GM12864 (cell line): Measurements from ENCODE around the gene ITLN1.

Experiments used
- DNase-seq: peaks from one replicate; pipeline ENCODE4 v3.0.0-alpha.2; 2011; ENCODE audit warnings: low read depth
- H3K4me3 ChIP-seq: 2 replicates; pipeline ENCODE4 v1.5.1; 2011; ENCODE audit warnings: mild to moderate bottlenecking, low read depth, low read length, control low read depth
- CTCF ChIP-seq: IDR thresholded peaks from 2 replicates; pipeline ENCODE4 v1.5.1; 2011; ENCODE audit warnings: low read depth, mild to moderate bottlenecking, moderate library complexity, low read length, control low read depth, inconsistent platforms; ENCODE audit errors: missing control alignments

Gene ITLN1

GRCh38 chr1:160862203-160863060 is 22.5 kb downstream of the ITLN1 start, which contains the start of gene CD244:
TSS of gene CD244 (minus strand) at chr1:160862887. CDS start at chr1:160862677, 210 bp downstream.
- TF ChIP-seq CTCF: no peak
- DNase-seq: peak; percentile 29
- no peak within 1 kb of the TSS for H3K4me3 ChIP-seq

DNA sequence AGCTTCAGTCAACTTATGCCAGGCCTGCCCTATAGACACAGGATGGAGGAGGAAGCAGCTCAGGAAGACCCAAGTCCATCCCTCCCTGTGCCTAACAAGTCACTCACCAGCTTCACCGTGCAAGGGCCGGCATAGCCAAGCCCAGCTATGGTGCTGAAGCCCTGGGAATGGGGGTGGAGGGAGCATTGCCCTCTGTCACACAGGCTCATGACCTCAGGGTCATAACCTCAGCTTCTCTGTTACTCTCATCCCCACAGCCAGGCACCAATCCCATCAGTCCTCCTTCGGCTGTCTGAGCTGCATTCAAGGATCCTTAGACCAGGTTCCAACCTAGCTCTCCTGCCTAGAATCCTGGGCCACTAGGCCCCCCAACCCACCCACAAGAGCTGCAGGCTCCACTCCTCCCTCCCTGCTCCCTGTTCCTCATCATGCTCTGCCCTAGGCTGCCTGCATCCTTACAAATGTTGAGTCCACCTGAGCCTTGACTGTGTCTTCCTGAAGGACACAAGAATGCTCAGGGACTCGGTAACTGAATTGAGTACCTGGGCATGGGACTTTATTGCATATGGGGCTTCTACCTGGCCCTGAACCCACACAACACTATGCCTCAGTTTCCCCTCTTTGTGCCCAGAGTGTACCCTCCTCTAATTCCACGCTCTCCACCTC is 24.0 kb downstream of the ITLN1 start:
- TF ChIP-seq CTCF: no peak
- DNase-seq: no peak

DNA sequence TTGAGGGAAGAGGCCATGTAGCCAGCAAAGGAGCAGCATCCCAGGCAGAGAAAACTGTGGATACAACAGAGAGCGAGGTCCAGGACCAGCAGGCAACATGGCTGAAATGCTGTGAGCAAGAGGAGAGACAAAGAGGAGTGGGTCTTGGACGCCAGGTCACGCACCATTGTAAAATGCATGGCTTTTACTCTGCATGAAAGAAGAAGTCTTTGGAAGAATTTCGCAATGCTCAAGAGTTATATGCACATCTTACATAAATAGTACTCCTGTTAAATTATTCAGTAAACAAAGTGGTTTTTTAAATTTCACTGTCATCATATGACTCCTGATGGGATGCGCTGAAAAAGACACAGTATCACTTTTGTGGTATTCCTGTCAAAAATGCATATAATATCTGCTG is 25.8 kb downstream of the ITLN1 start:
- no peak for DNase-seq
- no peak overlapping the region for H3K4me3 ChIP-seq
- no peak for TF ChIP-seq CTCF

More for the DNA sequence above, 24.0 kb downstream of the ITLN1 start:
- H3K4me3 ChIP-seq: no peak overlapping the region

DNA sequence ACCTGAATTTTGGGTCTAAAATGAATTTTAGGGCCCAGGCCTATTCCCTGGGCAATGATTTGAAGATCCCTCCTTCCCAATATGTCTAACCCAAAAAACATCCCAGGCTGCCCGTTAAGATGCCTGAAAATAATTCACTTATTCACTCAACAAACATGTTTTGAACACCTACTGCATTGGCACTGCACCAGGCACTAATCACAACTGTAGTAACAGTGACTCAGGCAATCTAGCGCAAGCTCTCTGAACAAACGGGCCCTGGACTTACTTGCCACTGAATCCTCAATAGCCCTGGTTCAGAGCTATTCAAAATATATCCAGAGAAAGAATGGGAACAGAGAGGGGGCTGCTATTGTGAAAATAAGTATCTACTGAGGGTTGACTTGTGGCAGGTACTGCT is 26.5 kb downstream of the ITLN1 start:
- no peak overlapping the region for H3K4me3 ChIP-seq
- no peak for DNase-seq
- TF ChIP-seq CTCF: no peak

GRCh38 chr1:160858097-160858496 is 26.9 kb downstream of the ITLN1 start:
- no peak for TF ChIP-seq CTCF
- no peak for DNase-seq
- H3K4me3 ChIP-seq: no peak overlapping the region

DNA sequence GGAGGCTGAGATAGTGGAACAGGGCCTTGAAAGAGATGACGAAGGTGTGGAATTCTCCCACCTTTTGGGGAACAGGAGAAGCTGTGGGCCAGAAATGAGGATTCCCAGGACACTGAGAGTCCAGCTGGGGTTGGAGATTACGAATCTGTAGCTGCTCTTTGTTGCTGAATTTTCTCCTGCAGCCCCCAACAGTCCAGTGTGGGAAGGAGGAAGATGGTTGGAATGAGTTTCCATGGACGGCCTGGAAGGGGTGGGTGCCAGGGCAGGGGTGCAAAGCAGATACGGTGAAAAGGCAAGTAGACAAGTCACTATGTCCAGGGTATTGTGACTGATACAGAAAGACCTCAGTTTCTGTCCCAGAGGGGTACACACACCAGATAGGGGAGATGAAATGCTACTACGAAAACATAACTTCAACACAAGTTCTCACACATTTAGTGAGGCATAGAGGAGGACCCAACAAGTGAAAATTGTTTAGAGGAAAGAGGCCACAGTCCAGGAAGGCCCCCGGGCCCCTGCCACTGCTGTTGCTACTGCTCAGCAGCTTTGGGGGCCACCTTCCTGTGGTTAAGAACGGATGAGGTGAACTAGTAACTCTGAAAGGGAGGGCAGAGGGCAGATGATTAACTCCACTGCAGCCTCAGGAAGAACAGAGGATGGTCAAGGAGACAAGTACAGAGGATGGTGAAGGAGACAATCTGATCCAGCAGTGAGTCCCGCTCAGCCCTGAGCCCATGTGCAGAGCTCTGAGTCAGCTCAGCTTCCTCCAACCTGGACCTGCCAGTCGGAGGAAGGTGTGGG is 29.6 kb downstream of the ITLN1 start:
- no peak for TF ChIP-seq CTCF

More for the DNA sequence above, 29.6 kb downstream of the ITLN1 start:
- no peak for DNase-seq
- no peak overlapping the region for H3K4me3 ChIP-seq
